K562 (cell line): ENCODE measurements around the gene FHIT. TPM values are rescaled to one million over a fixed set of nuclear protein-coding genes. Genes with fewer than 3 reads are reported as not detected.

Experiments used
- ATAC-seq: fragments of 200-7000 bp; cut with Tn5 transposase; 3 replicates; pipeline ENCODE4 v1.9.1; 2020; ENCODE audit warnings: moderate library complexity
- BruUV-seq: library from RNA; stranded (reverse); fragments of 400-500 nt; replicated peaks from 2 replicates; lab custom pipeline; 2021; lab: Mats Ljungman, UMichigan
- CTCF ChIA-PET: fragments of 300-600 bp; formaldehyde crosslinking; extraction: SDS; loops from one replicate; lab custom pipeline; 2021; ENCODE audit warnings: low intra/inter-chr PET ratio; lab: Yijun Ruan, JAX
- POLR2A ChIA-PET: fragments of 300-600, 350-650 bp; sonication (Branson Sonifier 250); formaldehyde crosslinking; extraction: SDS; loops from one replicate; lab custom pipeline; 2021; ENCODE audit warnings: antibody characterized with exemption, inconsistent platforms; lab: Yijun Ruan, JAX
- DNase-seq, 4 experiments: peaks; one replicate each; pipeline versions ENCODE4 v3.0.0 to v3.0.0-alpha.2; 2011 to 2018; ENCODE audit warnings: low spot score in 3 of 4, mixed read lengths in 3 of 4; ENCODE audit errors: extremely low read depth in 1 of 4
- FAIRE-seq: peaks from 2 replicates; lab custom pipeline; 2011; peaks lifted over from hg19 to GRCh38; lab: Jason Lieb, UNC
- H2AFZ ChIP-seq: 2 replicates; pipeline ENCODE4 v1.6.0; 2011; ENCODE audit warnings: low read depth, low read length, control low read depth, inconsistent platforms
- H3K27ac ChIP-seq: fragments of 200-600 bp; 3 replicates; pipeline ENCODE4 v1.8.0; 2011; ENCODE audit warnings: low read depth, mild to moderate bottlenecking, control low read depth, inconsistent platforms, low read length, moderate library complexity, mixed read lengths; ENCODE audit errors: extremely low read depth
- H3K27me3 ChIP-seq, 2 experiments: fragments of 300-600 bp in 1 of 2; 2 replicates in 1 of 2; 3 replicates in 1 of 2; pipeline versions ENCODE4 v1.6.0 to v1.8.0; 2011; ENCODE audit warnings: inconsistent platforms in 2 of 2, low read length in 2 of 2, mild to moderate bottlenecking in 1 of 2, mixed read lengths in 1 of 2, moderate library complexity in 1 of 2; ENCODE audit not compliant: control insufficient read depth in 2 of 2, insufficient read depth in 2 of 2
- H3K36me3 ChIP-seq: fragments of 300-600 bp; 3 replicates; pipeline ENCODE4 v1.8.0; 2011; ENCODE audit warnings: mild to moderate bottlenecking, low read length, inconsistent platforms; ENCODE audit not compliant: control insufficient read depth, insufficient read depth
- H3K4me1 ChIP-seq, 2 experiments: fragments of 200-600 bp in 1 of 2; replicated peaks in 1 of 2; 2 replicates in 1 of 2; 3 replicates in 1 of 2; pipeline versions ENCODE4 v1.5.1 to v1.8.0; 2011; ENCODE audit warnings: inconsistent platforms in 2 of 2, low read length in 2 of 2, mild to moderate bottlenecking in 1 of 2, mixed read lengths in 1 of 2, moderate library complexity in 1 of 2; ENCODE audit not compliant: control insufficient read depth in 2 of 2, insufficient read depth in 2 of 2
- H3K4me2 ChIP-seq: 2 replicates; pipeline ENCODE4 v1.6.1; 2011; ENCODE audit warnings: low read length, control low read depth, inconsistent platforms, mixed read lengths; ENCODE audit not compliant: insufficient read depth
- H3K4me3 ChIP-seq: fragments of 200-600 bp; sonication (generic), shearing (Covaris generic); 2 replicates; pipeline ENCODE4 v1.5.1; 2016; ENCODE audit warnings: control low read depth, inconsistent platforms
- H3K79me2 ChIP-seq: fragments of 200-600 bp; 3 replicates; pipeline ENCODE4 v1.8.0; 2011; ENCODE audit warnings: low read length, inconsistent platforms; ENCODE audit not compliant: control insufficient read depth, insufficient read depth
- H3K9ac ChIP-seq, 2 experiments: 2 replicates each; pipeline versions ENCODE4 v1.6.0 to v1.6.1; 2011; ENCODE audit warnings: low read depth in 2 of 2, low read length in 2 of 2, control low read depth in 1 of 2, inconsistent platforms in 1 of 2, mild to moderate bottlenecking in 1 of 2, mixed read lengths in 1 of 2; ENCODE audit not compliant: insufficient read depth in 1 of 2
- H3K9me1 ChIP-seq: one replicate; pipeline ENCODE4 v1.6.0; 2011; ENCODE audit warnings: inconsistent platforms, mild to moderate bottlenecking, low read length, moderate library complexity; ENCODE audit not compliant: control insufficient read depth, insufficient read depth
- H3K9me3 ChIP-seq: replicated peaks from 2 replicates; pipeline ENCODE4 v1.5.1; 2011; ENCODE audit warnings: low read depth, low read length, inconsistent platforms; ENCODE audit not compliant: control insufficient read depth, insufficient read depth
- H4K20me1 ChIP-seq: replicated peaks from 2 replicates; pipeline ENCODE4 v1.6.1; 2011; ENCODE audit warnings: low read length, inconsistent platforms, mixed read lengths; ENCODE audit not compliant: control insufficient read depth, insufficient read depth
- MYC ChIP-seq, 2 experiments: fragments of 250-450 bp in 1 of 2; sonication (Bioruptor Pico) in 1 of 2; IDR thresholded peaks; 2 replicates each; pipeline versions ENCODE4 v1.5.1 to v1.6.1; 2012 to 2021; ENCODE audit warnings: low read depth in 2 of 2, borderline replicate concordance in 1 of 2, improper control_type of control experiment in 1 of 2, low read length in 1 of 2, mild to moderate bottlenecking in 1 of 2, moderate library complexity in 1 of 2
- NUFIP1 ChIP-seq: fragments of 450-650 bp; IDR thresholded peaks from 2 replicates; pipeline ENCODE4 v1.6.1; 2018; ENCODE audit not compliant: partially characterized antibody
- ZBTB11 ChIP-seq, 3 experiments: fragments of 200-800 bp in 1 of 3; fragments of 250-450 bp in 1 of 3; fragments of 450-650 bp in 1 of 3; sonication (Bioruptor Pico) in 1 of 3; sonication (Bioruptor generic) in 1 of 3; formaldehyde crosslinking in 1 of 3; IDR thresholded peaks; 2 replicates each; pipeline versions ENCODE4 v1.6.1 to v1.8.0; 2016 to 2022; ENCODE audit warnings: mild to moderate bottlenecking in 2 of 3, missing genetic modification characterization in 2 of 3, missing compliant biosample characterization in 1 of 3, moderate library complexity in 1 of 3
- WGBS: fragments of 100-300 bp; shearing (Covaris generic); methylation state at CpG from one replicate; pipeline ENCODE4 v1.1.6; 2016; ENCODE audit warnings: low coverage, mixed read lengths; ENCODE audit not compliant: insufficient coverage; ENCODE audit errors: missing lambda C conversion rate; 5-methylcytosine and 5-hydroxymethylcytosine counted together
- in situ Hi-C: fragments of 300-500 bp; cut with MboI; formaldehyde crosslinking; loops from 4 replicates; pipeline ENCODE4 v1.15.0; 2018; ENCODE audit warnings: inconsistent platforms, mixed read lengths
- intact Hi-C: fragments of 100-400 bp; cut with micrococcal nuclease; formaldehyde crosslinking; loops from 2 replicates; pipeline ENCODE4 v1.14.2; 2022
- polyA plus RNA-seq, 8 experiments: library from polyadenylated mRNA; depleted of rRNA in 4 of 8; stranded (reverse) in 5 of 8; unstranded in 3 of 8; fragments of >200 nt; fragmentation: Nextera tagmentation in 2 of 8; fragmentation: Illumina TruSeq in 1 of 8; extraction: Ambion mirVana in 2 of 8; extraction: Trizol in 1 of 8; gene quantifications; 2 replicates each; pipeline versions ENCODE4 v1.2.1 to v1.2.3, GENCODE V29; 2011 to 2014; ENCODE audit warnings: inconsistent platforms in 1 of 8, missing spikeins in 1 of 8
- total RNA-seq, 7 experiments: library from RNA; depleted of rRNA in 6 of 7; stranded (reverse); fragments of >200 nt in 6 of 7; fragmentation: Illumina TruSeq in 2 of 7; extraction: Trizol in 2 of 7; gene quantifications; 2 replicates each; pipeline versions ENCODE4 v1.2.1 to v1.2.3, GENCODE V29; 2011 to 2021; ENCODE audit warnings: low replicate concordance in 1 of 7

FHIT gene
- total and polyA plus RNA-seq, 9 of the 15 experiments (the other 6 are each of a cell fraction or from before 2014, with no cell fraction given), result 1.7 to 9.1 (median 4.3) TPM

GRCh38 chr3:61223451-61223850, 27.8 kb downstream of the FHIT start:
- H3K4me3 ChIP-seq, result no peak overlapping the region
- no peaks in the 10 kb centered on the region for H4K20me1 ChIP-seq
- BruUV-seq, result no TSS peak
- no peaks in the 10 kb centered on the region for H3K4me1 ChIP-seq
- no peak overlapping the region for H3K4me2 ChIP-seq
- WGBS, result 15% methylated on average over 2 of the region's 2 CpGs
- ChIA-PET CTCF (no interaction called here), POLR2A (no interaction called here)
- no peak for TF ChIP-seq MYC (IDR thresholded peaks at IDR 0.05; ENCODE audit: low read depth, low read length)
- no peak for TF ChIP-seq MYC (CRISPR knock-in tag; IDR thresholded peaks at IDR 0.05; ENCODE audit: borderline replicate concordance, low read depth)
- TF ChIP-seq NUFIP1, result no peak
- no peak for TF ChIP-seq ZBTB11 (CRISPR knock-in tag; IDR thresholded peaks at IDR 0.05)
- in situ Hi-C loops, result no loop called here
- intact Hi-C loops, result no loop called here
- H3K79me2 ChIP-seq, result no peaks in the 10 kb centered on the region; the same call in 2 of the 3 replicates
- FAIRE-seq (no peak), ATAC-seq (no peak), DNase-seq (no peak)
- no peaks in the 10 kb centered on the region for H3K9me3 ChIP-seq
- no peaks in the 10 kb centered on the region for H3K27me3 ChIP-seq
- no peaks in the 10 kb centered on the region for H3K9me1 ChIP-seq
- H3K27ac ChIP-seq, result no peak overlapping the region
- H2AFZ ChIP-seq, result no peak overlapping the region
- no peaks in the 10 kb centered on the region for H3K36me3 ChIP-seq
- H3K9ac ChIP-seq, result no peak overlapping the region
